Measurements from ENCODE around the gene DEFB131A. TPM values are rescaled to one million over a fixed set of nuclear protein-coding genes. Genes with fewer than 3 reads are reported as not detected.

Gene DEFB131A
- total RNA-seq, 1 experiment from 2014 or later: not detected

Other genes with a start within 250 kb of the DEFB131A start
- gene USP17L10, start 233.8 kb upstream of the DEFB131A start, total RNA-seq (2014; rRNA removed; shearing (Covaris generic)): not detected in 2 replicates
- not detected in 2 replicates for gene USP17L11, start 229.0 kb upstream of the DEFB131A start, total RNA-seq (2014; rRNA removed; shearing (Covaris generic))
- gene USP17L12, start 224.3 kb upstream of the DEFB131A start, total RNA-seq (2014; rRNA removed; shearing (Covaris generic)): not detected in 2 replicates
- gene USP17L13, start 219.5 kb upstream of the DEFB131A start, total RNA-seq (2014; rRNA removed; shearing (Covaris generic)): not detected in 2 replicates
- gene USP17L15, start 210.0 kb upstream of the DEFB131A start, total RNA-seq (2014; rRNA removed; shearing (Covaris generic)): not detected in 2 replicates
- gene USP17L17, start 200.5 kb upstream of the DEFB131A start, total RNA-seq (2014; rRNA removed; shearing (Covaris generic)): not detected in 2 replicates
- not detected in 2 replicates for gene USP17L18, start 195.8 kb upstream of the DEFB131A start, total RNA-seq (2014; rRNA removed; shearing (Covaris generic))
- gene USP17L19, start 191.0 kb upstream of the DEFB131A start, total RNA-seq (2014; rRNA removed; shearing (Covaris generic)): not detected in 2 replicates
- not detected in 2 replicates for gene USP17L20, start 186.3 kb upstream of the DEFB131A start, total RNA-seq (2014; rRNA removed; shearing (Covaris generic))
- gene USP17L21, start 181.5 kb upstream of the DEFB131A start, total RNA-seq (2014; rRNA removed; shearing (Covaris generic)): not detected in 2 replicates
- not detected in 2 replicates for gene USP17L22, start 176.8 kb upstream of the DEFB131A start, total RNA-seq (2014; rRNA removed; shearing (Covaris generic))
- gene USP17L24, start 119.2 kb upstream of the DEFB131A start, total RNA-seq (2014; rRNA removed; shearing (Covaris generic)): not detected in 2 replicates
- not detected in 2 replicates for gene USP17L25, start 114.5 kb upstream of the DEFB131A start, total RNA-seq (2014; rRNA removed; shearing (Covaris generic))
- not detected in 2 replicates for gene USP17L26, start 109.8 kb upstream of the DEFB131A start, total RNA-seq (2014; rRNA removed; shearing (Covaris generic))
- gene USP17L5, start 105.0 kb upstream of the DEFB131A start, total RNA-seq (2014; rRNA removed; shearing (Covaris generic)): not detected in 2 replicates
- not detected in 2 replicates for gene USP17L27, start 100.3 kb upstream of the DEFB131A start, total RNA-seq (2014; rRNA removed; shearing (Covaris generic))
- gene USP17L28, start 95.5 kb upstream of the DEFB131A start, total RNA-seq (2014; rRNA removed; shearing (Covaris generic)): not detected in 2 replicates
- not detected in 2 replicates for gene USP17L29, start 90.8 kb upstream of the DEFB131A start, total RNA-seq (2014; rRNA removed; shearing (Covaris generic))
- not detected in 2 replicates for gene USP17L30, start 81.3 kb upstream of the DEFB131A start, total RNA-seq (2014; rRNA removed; shearing (Covaris generic))

All from SJCRH30 (cell line).